SJCRH30 (cell line): ENCODE measurements around the gene NGEF. TPM values are rescaled to one million over a fixed set of nuclear protein-coding genes. Genes with fewer than 3 reads are reported as not detected.
"Not testable (repeated sequence)": the region's sequence is repeated elsewhere in the genome, so short reads cannot be mapped to it uniquely, and the experiment has no call there.

Experiments used
- DNase-seq, 2 experiments: peaks; one replicate each; pipeline ENCODE4 v3.0.0-alpha.2; 2015 to 2020
- H3K27ac ChIP-seq: fragments of 250-450 bp; sonication (Bioruptor Pico); 2 replicates; pipeline ENCODE4 v1.5.1; 2020; ENCODE audit warnings: mild to moderate bottlenecking, moderate library complexity
- H3K27me3 ChIP-seq: fragments of 250-450 bp; sonication (Bioruptor Pico); 2 replicates; pipeline ENCODE4 v1.5.1; 2020; ENCODE audit warnings: mild to moderate bottlenecking, moderate library complexity
- H3K36me3 ChIP-seq: fragments of 250-450 bp; sonication (Bioruptor Pico); 2 replicates; pipeline ENCODE4 v1.5.1; 2020; ENCODE audit warnings: mild to moderate bottlenecking, moderate library complexity
- H3K4me1 ChIP-seq: fragments of 250-450 bp; sonication (Bioruptor Pico); 2 replicates; pipeline ENCODE4 v1.5.1; 2020; ENCODE audit warnings: mild to moderate bottlenecking, moderate library complexity
- H3K4me3 ChIP-seq: fragments of 250-450 bp; sonication (Bioruptor Pico); 2 replicates; pipeline ENCODE4 v1.5.1; 2020; ENCODE audit warnings: mild to moderate bottlenecking, moderate library complexity
- H3K9me3 ChIP-seq: fragments of 250-450 bp; sonication (Bioruptor Pico); replicated peaks from 2 replicates; pipeline ENCODE4 v1.5.1; 2020; ENCODE audit warnings: mild to moderate bottlenecking, moderate library complexity
- total RNA-seq: library from RNA; depleted of rRNA; stranded (reverse); fragments of >200 nt; shearing (Covaris generic); gene quantifications from 2 replicates; pipeline ENCODE4 v1.2.3, GENCODE V29; 2014; rRNA removed

NGEF gene
- not detected in 2 replicates for total RNA-seq

DNA sequence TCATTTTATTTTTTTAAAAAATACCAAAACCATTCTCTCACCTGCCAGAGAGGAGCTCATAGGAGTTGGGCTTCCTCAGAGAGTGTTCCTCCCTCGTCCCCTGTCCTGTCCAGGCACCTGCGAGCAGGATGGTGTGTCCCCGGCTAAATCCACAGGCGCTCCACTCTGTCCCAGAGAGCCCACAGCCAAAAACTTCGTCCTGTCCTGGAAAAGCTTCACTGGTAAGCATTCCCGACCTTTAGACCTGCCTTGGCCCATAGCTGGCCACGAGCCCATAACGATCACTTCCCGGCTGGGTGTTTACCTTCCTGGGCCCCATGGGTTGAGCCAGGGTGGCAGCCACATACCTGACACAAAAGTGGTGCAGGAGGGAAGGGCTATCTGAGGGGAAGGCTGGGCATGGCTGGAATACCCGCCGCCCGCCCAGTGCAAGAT is at the start of gene NGEF:
Gene NGEF (minus strand): TSS at position 230 of the 435 bp plus-strand sequence. CDS start 38,366 bp downstream, outside the sequence.
- H3K4me3 ChIP-seq, result no peak within 1 kb of the TSS
- no peaks in the 10 kb centered on the region for H3K4me1 ChIP-seq
- no peaks in the 10 kb centered on the region for H3K27me3 ChIP-seq
- no peaks in the 10 kb centered on the region for H3K36me3 ChIP-seq
- H3K9me3 ChIP-seq, result no peaks in the 10 kb centered on the region
- no peak within 1 kb of the TSS for H3K27ac ChIP-seq
- DNase-seq, result no peak

- Histone ChIP-seq H3K27me3 (no peaks in the 10 kb centered on the region), H3K9me3 (no peaks in the 10 kb centered on the region), H3K4me1 (peaks cover 10% of the 10 kb centered on the region; the same call in 1 of the 2 replicates), H3K27ac (no peak overlapping the region), H3K4me3 (no peak overlapping the region), H3K36me3 (no peaks in the 10 kb centered on the region)
- no peak for DNase-seq
Observed at GRCh38 chr2:233062451-233062850, 49.4 kb upstream of the NGEF start.

GRCh38 chr2:233061591-233062450 is 48.8 kb upstream of the NGEF start:
- peak; percentile 35 to 54 for DNase-seq
- H3K27me3 ChIP-seq, result no peaks in the 10 kb centered on the region

DNA sequence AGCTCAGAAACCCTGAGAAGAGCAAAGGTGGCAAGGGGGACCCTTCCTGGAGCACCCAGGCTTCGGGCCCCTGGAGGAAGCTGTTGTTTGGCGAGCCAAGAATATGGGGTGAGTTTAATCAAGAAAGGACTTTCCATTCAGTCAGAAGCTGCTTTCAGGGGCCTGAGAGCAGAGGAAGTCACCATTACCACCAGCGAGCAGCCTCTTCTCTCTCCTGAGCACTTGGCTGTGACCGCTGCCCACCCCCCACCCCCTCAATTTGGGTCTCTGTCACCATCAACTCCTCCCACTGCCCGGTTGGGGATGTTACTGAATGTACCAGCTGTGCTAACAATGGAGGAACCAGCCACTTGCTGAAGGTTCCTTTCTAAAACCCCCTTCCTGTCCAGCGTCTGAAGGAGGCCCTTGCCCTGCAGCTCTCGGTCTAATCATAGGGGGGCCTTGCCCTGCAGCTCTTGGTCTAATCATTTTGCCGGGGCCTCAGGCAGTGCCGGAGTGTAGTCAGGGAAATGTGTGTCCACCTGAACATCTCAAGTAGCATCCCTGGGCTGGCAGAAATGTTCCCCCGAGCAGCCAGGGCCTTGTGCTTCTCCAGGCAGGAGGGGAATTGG is 48.0 kb upstream of the NGEF start:
- no peaks in the 10 kb centered on the region for H3K27me3 ChIP-seq
- DNase-seq, result no peak
- H3K9me3 ChIP-seq, result no peaks in the 10 kb centered on the region
- no peaks in the 10 kb centered on the region for H3K36me3 ChIP-seq
- H3K4me1 ChIP-seq, result peaks cover 10% of the 10 kb centered on the region; the same call in 1 of the 2 replicates
- no peak overlapping the region for H3K27ac ChIP-seq
- no peak overlapping the region for H3K4me3 ChIP-seq

More at GRCh38 chr2:233061591-233062450, 48.8 kb upstream of the NGEF start:
- no peak overlapping the region for H3K27ac ChIP-seq
- no peak overlapping the region for H3K4me3 ChIP-seq
- H3K9me3 ChIP-seq, result no peaks in the 10 kb centered on the region
- H3K4me1 ChIP-seq, result peaks cover 10% of the 10 kb centered on the region; the same call in 1 of the 2 replicates
- H3K36me3 ChIP-seq, result no peaks in the 10 kb centered on the region

DNA sequence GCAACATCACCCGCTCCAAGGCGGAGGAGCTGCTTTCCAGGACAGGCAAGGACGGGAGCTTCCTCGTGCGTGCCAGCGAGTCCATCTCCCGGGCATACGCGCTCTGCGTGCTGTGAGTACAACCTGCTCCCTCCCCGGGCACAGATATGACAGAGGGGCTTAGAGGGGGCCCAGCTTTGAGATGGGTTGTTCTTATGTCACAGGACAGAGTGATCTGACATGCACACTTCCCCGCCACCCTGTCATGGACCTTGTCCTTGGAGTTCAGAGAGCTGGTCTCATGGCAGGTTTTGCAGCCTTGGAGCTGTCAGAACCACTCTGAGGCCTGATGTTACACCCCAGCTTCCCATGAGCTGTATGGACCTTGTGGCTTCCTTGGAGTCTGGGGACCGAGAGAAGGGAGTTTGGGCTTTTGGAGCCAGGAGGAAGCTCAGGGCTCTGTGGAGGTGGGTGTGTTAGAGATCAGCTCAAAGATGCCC is 47.5 kb upstream of the NGEF start:
- H3K4me3 ChIP-seq, result no peak overlapping the region
- H3K9me3 ChIP-seq, result no peaks in the 10 kb centered on the region
- no peak for DNase-seq
- H3K4me1 ChIP-seq, result peaks cover 10% of the 10 kb centered on the region; the same call in 1 of the 2 replicates
- no peaks in the 10 kb centered on the region for H3K27me3 ChIP-seq
- no peak overlapping the region for H3K27ac ChIP-seq
- no peaks in the 10 kb centered on the region for H3K36me3 ChIP-seq

- H3K4me1 ChIP-seq, result peaks cover 10% of the 10 kb centered on the region; the same call in 1 of the 2 replicates
- no peaks in the 10 kb centered on the region for H3K36me3 ChIP-seq
- no peaks in the 10 kb centered on the region for H3K27me3 ChIP-seq
- no peak within 1 kb of the TSS for H3K27ac ChIP-seq
- no peaks in the 10 kb centered on the region for H3K9me3 ChIP-seq
- DNase-seq, result no peak
- no peak within 1 kb of the TSS for H3K4me3 ChIP-seq
Observed at GRCh38 chr2:233059797-233060500, 46.9 kb upstream of the NGEF start, which contains the start of gene INPP5D. Gene INPP5D (plus strand): TSS chr2:233060342. CDS start chr2:233060479, 137 bp downstream.

GRCh38 chr2:233059547-233059796 is 46.4 kb upstream of the NGEF start:
- Histone ChIP-seq H3K4me3 (no peak overlapping the region), H3K9me3 (no peaks in the 10 kb centered on the region), H3K27ac (no peak overlapping the region), H3K27me3 (no peaks in the 10 kb centered on the region), H3K36me3 (no peaks in the 10 kb centered on the region), H3K4me1 (peaks cover 10% of the 10 kb centered on the region; the same call in 1 of the 2 replicates)
- no peak for DNase-seq

GRCh38 chr2:233058717-233059546 is 45.9 kb upstream of the NGEF start:
- peaks cover 10% of the 10 kb centered on the region; the same call in 1 of the 2 replicates for H3K4me1 ChIP-seq
- H3K4me3 ChIP-seq, result no peak overlapping the region
- H3K9me3 ChIP-seq, result no peaks in the 10 kb centered on the region
- no peaks in the 10 kb centered on the region for H3K27me3 ChIP-seq
- no peaks in the 10 kb centered on the region for H3K36me3 ChIP-seq
- no peak for DNase-seq
- H3K27ac ChIP-seq, result no peak overlapping the region

DNA sequence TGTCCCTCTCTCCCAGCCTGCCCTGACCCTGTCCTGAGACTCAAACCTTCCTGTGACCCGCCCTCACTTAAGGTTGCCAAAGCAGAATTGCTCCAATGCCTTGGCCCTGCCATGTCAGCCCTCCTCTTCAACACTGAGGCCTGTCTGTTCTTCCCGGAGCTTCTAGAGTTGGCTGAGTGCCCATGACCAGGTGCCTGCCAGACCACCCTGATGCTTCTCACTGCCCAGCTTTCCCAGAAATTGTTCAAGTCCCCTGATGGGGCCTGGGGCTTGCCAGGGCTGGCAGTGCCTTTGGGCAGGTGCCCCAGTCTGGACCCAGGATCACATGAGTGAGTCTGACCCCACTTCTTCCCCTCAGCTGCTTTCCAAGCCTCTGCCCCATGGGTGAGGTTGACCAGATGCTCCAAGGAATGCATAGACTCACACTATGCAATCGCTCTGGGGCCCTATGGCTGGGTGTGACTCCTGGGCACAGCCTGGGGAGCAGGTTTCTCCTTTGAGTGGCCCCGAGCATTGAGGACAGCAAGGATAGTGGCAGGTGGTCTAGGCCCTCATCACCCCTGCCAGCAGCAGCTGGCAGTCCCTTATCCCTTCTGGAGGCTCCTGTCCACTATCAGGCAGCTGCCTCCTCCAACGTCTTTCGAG is 44.0 kb upstream of the NGEF start:
- peak in 1 of 2 experiments; percentile 45 for DNase-seq
- H3K36me3 ChIP-seq, result no peaks in the 10 kb centered on the region
- H3K4me3 ChIP-seq, result no peak overlapping the region
- H3K27ac ChIP-seq, result no peak overlapping the region
- H3K9me3 ChIP-seq, result no peaks in the 10 kb centered on the region
- no peaks in the 10 kb centered on the region for H3K27me3 ChIP-seq
- peaks cover 9% of the 10 kb centered on the region; the same call in 1 of the 2 replicates for H3K4me1 ChIP-seq

- Histone ChIP-seq H3K36me3 (no peaks in the 10 kb centered on the region), H3K27ac (no peak overlapping the region), H3K4me3 (no peak overlapping the region), H3K4me1 (no peaks in the 10 kb centered on the region), H3K27me3 (no peaks in the 10 kb centered on the region), H3K9me3 (no peaks in the 10 kb centered on the region)
- no peak for DNase-seq
Observed at GRCh38 chr2:233055362-233055761, 42.3 kb upstream of the NGEF start.

- Histone ChIP-seq H3K36me3 (no peaks in the 10 kb centered on the region), H3K4me3 (no peak overlapping the region), H3K27ac (no peak overlapping the region), H3K4me1 (peaks cover 9% of the 10 kb centered on the region), H3K9me3 (no peaks in the 10 kb centered on the region), H3K27me3 (no peaks in the 10 kb centered on the region)
- peak; percentile 52 to 73 for DNase-seq
Observed at GRCh38 chr2:233053928-233054784, 41.1 kb upstream of the NGEF start.

- not testable (repeated sequence) for H3K9me3 ChIP-seq, DNase-seq, H3K4me3 ChIP-seq, H3K36me3 ChIP-seq, H3K27ac ChIP-seq, H3K27me3 ChIP-seq
- H3K4me1 ChIP-seq, result peaks cover 16% of the 10 kb centered on the region
Observed at GRCh38 chr2:233052517-233052916, 39.5 kb upstream of the NGEF start.
